Activated CD8-positive, alpha-beta memory T cell treated with anti-CD3 and anti-CD28 coated beads for 1 hour (primary cell): ENCODE measurements around the gene CHCHD6.

Source experiments
- DNase-seq, 2 donors: peaks; one replicate each; pipeline ENCODE4 v3.0.0-alpha.2; 2020; ENCODE audit warnings: low read depth in 1 of 2; ENCODE audit errors: extremely low read depth in 1 of 2

CHCHD6 gene

DNA sequence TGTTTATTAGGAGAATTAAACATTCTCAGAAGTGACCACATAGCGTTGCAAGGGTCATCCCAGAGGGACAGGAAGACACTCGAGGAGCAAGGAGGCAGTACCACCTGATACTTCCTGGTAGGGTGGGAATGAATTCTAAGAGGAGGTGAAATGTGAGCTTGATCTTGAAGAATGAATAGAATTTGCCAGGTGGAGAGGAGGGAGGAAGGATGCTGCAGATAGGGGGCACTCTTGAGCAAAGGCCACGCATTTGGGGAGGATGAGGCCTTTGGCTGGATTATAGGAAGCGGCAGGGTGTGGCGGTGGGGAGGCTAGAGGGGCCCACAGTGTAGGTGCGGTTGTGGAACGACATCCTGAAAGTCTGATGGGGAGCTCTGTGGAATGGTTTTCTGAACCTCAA, 33.5 kb downstream of the CHCHD6 start:
- DNase-seq = no peak

DNA sequence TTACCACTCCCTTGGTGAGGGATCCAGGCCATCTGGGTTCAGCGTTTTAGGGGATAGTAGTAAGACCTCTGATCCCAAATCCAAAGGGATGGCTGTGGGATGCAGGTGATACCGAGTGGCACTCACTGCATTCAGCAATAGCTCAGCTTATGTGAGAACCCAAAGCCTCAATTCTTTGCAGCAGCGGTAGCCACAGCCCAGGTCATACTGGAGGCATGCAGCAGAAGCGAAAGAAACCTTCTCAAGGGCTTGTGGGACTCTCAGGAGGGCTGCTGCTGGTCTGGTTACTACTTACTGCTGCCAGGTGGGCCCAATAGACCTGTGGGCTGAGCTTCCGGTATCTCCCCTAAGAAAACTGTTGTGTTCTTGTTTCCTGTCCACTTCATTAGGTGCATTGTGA, 38.0 kb downstream of the CHCHD6 start:
- DNase-seq = no peak

DNA sequence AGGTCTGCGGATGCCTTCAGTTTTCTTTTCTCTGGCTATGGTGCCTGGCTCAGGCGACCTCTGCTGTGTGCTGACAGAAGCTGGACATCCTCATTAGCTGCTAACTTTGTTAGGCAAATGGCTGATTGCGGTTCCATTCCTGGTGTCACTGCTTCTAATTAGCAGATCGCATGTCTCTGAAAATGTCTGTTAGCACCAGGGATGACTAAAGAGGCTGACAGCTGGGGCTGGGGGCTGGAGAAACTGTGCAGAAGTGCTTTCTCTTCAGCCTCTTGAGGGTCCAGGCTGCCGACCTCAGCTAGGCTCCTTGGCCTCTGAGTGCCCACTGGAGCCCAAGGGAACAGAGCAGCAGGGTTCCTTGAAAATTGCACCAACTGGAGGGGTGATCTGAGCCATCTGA, 39.3 kb downstream of the CHCHD6 start:
- DNase-seq = no peak

DNA sequence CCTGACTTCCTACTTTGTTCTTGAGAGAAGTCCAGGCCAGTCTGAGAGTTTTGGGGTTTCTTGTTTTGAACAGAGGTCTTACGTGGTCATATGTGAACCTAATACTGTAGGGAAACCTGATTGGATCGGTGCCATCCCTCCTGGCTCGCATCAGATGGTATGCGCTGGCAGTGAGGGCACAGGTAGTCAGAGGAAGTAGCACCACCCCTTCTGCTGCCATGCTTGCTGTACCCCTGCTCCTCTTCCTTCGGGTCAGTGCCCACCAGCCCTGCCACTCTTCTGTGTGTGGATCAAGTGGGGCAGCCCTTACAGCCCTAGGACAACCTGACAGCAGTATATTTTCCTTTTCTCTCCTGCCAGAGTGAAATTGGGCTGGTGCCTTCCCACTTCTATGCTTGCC, 39.7 kb downstream of the CHCHD6 start:
- DNase-seq = no peak

DNA sequence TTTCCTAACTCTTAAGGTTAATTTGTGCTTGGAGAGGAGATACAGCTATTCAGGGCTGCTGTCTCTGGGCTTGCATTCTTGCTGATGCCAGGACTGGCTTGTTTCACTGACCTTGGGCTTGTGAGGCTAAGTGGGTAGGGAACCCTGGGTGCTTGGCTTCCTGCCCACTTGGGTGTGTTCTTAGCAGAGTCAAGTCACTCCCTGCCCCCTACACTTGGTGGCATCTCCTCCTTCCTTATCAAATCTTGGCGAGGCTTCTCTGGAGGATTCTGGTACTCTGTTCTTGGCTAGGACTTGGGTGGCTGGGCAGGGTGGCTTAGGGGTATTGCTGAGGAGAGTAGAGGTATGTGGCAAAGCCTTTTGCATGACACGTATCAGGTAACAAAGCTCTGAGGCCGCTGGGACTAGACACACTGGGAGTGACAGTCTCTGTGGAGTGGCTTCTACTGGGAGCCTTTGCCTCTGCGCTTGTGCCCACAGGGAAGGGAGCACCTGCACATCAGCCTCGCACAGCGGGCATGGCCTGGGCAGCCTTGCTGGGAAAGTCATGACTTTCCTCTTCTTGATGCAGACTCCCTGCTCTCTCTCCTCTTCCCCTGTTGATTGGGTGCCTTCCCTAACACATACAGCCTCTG, 41.8 kb downstream of the CHCHD6 start:
- no peak for DNase-seq

DNA sequence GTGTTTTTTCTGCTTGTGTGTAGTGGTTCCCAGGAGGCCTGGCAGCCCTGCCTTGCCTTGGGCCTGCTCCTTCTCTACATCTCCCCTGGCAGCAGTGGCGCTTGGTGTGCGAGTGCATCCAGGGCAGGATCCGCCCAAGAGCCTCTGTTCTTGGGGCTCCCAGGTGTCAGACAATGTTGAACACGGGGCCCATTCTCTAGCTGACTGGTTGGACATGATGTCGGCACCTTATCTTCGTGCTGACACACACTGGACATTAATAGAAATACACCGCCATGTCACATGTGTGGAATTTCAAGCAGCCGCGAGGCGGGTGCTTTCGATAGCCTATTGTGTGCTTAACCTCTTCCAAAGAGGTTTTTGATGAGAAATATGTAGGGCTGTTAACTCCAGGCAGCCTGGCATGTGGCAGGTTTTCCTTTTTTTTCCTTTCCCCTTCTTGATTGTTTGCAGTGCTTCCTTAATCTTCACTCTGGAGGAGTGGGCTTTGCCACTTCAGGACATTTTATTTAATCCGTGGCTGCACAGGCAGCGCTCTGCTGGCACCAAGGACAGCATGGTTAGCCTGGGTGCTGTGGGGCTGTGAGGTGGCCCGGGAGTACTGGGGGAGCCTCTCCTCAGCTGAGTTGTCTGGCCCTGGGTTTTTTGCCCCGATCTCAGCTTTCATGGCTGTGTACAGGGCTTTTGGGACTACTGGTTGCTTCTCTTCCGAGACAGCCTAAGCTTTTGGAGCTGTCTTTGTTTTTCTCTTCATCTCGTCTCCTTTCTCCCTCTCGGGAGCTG, 42.5 kb downstream of the CHCHD6 start:
- DNase-seq = no peak

DNA sequence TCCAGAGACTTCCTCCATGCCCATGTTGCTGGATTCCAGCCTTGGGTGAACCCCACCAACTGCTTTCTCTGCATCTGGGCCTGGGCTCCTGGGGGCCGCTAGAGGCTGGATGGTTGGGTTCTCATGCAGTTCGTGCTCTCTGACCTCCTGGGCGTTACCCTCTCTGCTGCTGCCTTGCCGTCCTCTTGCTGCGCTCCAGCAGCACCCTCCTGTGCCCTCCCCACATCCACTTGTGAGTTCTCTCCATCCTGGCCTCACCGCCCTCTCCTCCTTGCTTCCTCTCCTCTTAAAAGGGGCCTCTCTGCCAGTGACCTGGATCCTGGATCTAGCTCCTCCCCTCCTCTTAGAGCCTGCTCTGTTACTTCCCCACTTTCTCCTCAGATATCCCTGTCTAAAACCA, 43.7 kb downstream of the CHCHD6 start:
- DNase-seq = no peak

DNA sequence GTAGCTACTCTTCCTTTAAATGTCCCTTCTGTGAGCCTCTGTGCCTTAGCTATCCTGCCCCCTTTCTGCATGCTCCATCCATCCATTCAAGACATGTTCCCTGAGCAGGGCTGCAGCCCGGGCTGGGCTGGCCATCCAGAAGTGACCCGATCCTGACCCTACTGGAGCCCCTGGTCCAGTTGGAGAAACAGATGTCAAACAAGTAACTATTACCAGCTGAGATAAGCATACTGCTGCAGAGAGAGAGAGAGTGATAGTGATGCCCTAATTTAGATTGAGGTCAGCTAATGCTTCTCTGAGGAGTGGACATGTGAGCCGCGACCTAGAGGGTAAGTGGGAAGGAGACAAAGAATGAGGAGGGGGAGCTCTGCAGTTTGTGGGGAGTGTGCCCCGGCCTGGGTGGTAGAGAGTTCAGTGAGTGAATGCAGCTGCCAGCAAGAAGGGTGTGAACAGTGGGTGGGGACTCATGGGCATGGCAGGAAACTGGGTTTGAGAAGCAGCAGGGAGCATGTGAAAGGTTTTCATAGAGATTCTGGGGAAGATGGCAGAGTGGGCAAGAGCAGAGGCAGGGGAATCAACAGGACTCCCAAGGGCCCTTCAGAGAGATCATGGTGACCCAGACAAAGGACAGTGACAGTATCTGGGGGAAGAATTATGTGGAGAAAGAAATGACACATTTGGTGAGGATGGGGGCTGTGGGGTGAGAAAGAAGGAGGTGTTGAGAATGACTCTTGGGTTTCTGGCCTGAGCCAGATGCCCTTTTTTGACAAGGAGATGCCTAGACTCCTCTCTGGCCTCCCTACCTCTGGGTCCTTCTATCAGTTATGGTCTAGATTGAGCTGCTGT, 44.9 kb downstream of the CHCHD6 start:
- no peak for DNase-seq

DNA sequence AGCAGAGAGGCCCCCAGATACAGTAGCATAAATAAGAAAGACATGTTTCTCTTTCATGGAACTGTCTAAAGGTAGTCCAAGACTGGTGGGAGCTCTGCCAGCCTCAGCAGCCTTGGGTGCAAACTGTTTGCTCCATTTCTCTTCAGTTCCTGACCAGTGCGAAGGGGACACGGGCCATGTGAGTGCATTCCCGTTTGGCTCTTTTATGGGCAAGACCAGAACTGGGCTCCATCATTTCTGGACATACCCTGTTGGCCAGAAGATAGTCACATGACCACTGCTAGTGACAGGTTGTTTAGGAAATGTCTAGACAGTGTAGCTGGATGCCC, 45.5 kb downstream of the CHCHD6 start:
- no peak for DNase-seq

DNA sequence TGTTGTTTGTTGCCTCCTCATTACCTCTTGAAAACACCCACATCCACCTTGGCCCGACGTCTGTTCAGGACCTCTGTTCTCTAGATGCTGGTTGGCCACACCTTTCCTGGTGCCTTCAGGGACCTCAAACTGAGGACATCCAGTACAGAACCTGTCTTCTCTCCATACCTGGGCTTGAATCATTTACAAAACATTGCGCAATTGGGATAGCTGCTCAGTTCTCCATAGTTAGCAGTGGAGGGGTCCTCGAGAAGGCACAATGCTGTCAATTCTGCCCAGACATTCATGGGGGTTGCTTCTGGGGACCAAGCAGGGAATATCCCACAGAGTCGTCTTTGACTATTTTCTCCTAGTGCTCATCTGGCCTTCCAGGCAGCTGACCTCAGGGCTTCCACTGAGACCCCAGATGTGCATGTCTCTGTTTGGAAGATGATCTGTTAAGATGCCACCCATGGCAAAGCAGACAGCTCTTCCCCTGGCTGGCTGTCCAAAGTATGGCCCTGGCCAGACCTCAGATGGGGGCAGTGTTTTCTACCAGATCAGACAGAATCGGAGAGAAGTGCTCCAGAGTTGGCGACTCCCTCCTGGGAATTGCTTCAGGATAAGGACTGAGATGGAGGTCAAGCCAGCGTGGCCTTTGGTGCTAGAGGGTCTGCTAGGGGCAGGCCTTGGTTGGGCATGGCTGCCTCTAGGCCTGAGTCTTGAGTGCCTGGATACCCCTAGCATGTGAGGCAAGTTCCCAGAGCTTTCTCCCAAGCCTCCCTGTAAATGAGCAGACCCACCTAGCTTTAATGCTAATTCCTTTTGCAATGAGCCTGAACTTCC, 46.1 kb downstream of the CHCHD6 start:
- DNase-seq = no peak

DNA sequence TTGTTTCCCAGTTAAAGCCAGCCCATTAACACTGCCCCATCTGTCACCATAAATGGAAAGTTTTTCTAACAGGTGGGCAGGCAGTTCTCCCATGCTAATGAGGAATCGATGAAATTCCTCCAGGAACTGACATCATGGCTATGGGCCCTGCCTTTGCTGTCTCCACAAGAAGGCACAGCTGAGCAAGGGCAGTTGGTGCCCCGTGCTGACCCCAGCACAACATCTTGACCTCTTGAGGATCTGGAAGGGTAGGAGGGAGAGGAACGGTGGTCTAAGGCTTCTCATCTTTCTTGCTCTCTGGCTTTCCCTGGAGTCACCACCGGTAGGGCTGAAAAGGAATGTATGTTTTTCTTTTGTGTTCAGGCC, 46.7 kb downstream of the CHCHD6 start:
- no peak for DNase-seq

DNA sequence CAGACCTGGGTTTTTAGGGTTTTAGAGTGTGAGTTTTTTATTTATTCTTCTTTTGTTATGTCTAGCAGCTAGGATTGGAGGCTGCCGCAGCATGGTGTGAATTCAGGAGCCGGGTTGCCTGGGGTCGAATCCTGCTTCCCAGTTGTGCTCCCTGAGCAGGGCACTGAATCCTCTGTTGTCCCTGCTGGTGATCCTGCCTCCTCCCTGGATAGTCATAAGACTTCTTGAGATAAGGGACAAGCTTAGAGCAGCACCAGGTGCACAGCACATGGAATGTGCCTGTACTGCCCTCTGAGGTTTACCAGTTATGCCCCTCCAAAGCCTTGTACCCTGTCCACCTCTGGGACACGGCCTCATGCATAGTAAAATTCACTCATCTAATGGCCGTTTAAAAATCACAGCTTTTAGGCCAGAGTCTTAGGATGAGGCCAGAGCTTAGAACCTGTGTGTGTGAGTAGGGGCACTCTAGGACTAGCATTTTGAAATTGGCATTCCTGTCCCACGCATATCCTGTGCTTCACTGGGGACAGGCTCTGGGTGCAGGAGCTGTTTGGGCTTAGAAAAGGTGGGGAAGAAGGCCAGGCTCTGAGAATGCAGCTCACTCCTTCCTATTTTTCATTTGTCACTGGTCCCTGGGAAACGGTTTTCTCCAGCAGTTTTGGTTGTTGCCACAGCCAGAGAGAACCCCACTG, 47.7 kb downstream of the CHCHD6 start:
- no peak for DNase-seq

DNA sequence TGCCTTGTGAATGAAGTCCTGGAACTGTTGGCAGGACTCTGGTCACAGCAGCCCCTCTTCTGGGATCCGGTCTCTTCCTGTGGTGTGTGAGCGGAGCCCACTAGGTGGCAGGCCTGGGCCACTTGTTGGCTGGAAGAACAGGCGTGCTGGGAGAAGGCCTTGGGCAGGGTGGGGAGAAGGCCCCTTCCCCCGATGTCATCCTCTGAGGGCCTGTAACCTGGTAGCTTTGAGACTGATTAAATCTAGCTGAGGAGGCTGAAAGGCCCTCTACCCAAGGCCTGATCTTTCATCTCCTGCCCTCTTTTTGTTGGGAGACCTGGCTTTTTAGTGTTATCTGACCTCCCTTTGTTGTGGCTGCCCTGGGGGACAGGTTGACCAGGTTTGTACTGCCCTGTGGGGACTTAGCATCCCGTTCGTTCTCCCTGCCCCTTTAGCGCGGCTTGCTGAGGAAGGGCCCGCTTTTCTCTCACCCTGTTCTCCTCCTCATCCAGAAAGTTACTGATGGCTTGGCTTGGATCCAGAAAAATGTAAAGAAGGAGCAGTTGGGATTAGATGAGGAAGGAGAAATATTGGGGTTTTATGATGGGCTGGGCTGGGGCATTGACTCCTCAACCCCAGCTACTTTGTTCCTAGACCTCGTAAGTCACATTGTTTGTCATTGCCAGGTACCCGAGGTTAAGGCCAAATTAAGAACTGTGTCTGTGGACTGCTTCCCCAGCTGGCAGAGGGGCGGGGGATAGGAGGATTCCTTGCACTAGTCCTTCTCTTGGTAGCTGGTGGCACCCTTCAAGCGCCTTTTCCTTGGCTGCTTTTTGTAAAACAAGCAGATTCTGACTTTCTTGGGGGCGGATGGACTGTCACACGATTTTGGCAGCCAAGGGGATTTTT, 48.5 kb downstream of the CHCHD6 start:
- DNase-seq = peak in 1 of 2 donors; percentile 19

DNA sequence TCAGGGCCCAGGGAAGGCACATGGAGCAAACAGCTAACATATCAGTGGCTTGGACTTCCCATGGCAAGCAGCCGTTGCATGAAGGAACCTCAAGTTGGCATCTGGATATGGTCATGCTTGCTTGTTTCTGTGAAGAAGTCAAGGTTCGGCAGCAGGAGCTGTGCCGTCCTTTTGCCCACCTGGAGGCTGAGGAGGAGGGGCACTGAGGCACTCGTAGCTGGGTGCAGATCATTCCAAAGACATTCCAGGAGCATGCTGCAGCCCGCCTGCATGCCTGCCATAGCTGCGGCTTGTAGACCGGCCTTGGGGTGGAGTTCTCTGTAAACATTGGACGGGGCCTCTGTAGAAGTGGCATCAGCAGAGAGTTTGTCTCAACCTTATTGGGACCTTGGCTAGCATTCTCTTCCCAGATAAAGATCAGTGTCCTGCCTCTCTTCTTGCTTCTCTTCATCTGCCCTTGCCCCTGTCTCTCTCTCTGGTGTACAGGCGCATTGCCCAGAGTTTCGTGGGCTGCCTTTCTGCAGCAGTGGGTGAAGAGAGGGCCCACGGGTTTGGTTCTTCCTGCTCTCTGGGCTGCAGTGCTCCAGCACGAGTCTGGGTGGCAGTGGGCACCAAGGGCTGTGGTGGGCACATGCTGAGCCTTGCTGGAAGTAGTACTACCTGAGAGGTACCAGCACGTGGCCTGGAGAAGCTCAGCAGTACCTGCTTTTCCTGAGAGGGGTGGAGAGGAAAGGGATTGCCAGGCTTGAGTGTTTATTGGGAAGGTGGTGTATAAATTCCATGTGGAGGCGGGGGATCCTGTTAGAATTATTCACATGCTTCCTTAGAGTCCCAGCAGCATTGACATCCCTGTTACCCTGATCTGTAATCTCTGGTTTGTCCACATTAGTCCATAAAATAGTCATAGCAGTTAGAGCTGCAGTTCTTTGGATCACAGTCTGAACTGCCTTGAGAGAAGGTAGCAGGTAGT, 49.4 kb downstream of the CHCHD6 start:
- no peak for DNase-seq

DNA sequence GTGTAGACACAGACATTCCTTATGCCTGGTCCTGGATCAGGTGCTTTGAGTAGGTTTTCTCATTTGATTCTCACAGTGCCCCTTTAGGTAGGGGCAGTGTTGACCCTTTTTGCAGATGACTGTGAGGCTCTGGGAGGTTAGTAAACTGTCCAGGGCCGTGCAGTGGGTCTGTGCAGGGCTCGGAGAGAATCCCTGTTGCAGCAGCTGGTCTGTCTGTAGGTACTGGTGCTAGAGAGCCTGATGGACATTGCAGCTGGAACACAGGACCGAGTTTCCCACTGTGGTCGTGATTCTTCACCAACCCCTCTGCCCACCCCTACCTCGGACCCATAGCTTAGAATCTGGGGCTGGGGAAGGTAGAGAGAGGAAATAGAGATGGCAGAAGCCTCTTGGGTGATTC, 51.8 kb downstream of the CHCHD6 start:
- no peak for DNase-seq

DNA sequence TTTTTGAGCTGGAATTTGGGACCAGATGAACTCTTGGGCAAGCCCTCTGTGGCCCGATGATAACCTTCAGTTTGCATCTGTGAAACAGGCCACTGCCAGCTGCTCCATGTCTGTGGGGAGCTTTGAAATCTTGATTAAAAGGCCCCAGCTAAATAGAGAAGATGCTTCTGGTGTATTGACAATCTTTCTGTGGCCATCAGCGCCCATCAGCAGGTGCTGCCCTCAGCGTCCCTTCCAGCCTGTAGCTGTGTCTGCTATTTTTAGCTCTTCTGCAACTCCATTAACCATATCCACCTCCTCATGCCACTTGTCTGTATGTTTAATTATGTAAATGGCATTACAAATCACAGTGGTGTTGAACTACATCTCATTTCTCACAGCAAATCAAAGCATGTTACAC, 54.0 kb downstream of the CHCHD6 start:
- no peak for DNase-seq

DNA sequence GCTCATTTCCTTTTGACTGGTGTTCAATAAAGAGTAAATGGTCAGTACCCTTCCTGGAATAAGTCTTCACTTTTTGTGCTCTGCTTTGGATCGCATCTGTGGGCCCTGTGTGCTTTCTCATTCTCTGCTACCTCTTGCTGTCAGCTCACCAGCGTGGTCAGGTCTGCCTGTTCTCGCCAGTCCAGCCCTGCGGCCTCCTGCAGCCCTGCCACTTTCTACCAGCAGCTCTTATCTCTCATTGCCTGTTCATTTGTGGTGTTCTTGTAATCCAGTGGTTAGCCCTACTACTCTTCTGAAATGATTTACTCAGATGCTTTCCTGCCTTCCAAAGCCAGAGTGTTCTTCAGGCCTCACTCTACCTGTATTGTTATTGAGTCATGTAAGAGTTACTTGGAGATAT, 54.8 kb downstream of the CHCHD6 start:
- no peak for DNase-seq

DNA sequence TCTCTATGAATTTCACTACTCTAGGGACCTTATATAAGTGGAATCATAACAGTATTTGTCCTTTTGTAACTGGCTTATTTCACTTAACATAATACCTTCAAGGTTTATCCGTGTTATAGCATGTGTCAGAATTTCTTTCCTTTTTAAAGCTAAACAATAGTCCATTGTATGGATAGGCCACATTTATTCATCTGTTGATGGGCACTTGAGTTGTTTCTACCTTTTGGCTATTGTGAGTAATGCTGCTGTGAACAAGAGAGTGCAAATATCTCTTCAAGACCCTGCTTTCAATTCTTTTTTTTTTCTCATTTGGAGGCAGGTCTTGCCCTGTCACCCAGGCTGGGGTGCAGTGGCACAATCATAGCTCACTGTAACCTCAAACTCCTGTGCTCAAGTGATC, 56.5 kb downstream of the CHCHD6 start:
- DNase-seq = no peak
